Upper lobe of left lung (tissue), 6 donors: Measurements from ENCODE around the gene SPTLC1. TPM values are rescaled to one million over a fixed set of nuclear protein-coding genes. Genes with fewer than 3 reads are reported as not detected.
A peak's percentile ranks its signal among the peaks of the same experiment; 100 is the strongest.
"Not testable (repeated sequence)": the region's sequence is repeated elsewhere in the genome, so short reads cannot be mapped to it uniquely, and the experiment has no call there.

Experiments used
- ATAC-seq, 2 donors: fragments of 200-7000 bp; cut with Tn5 transposase; one replicate each; pipeline ENCODE4 v1.9.1; 2022; ENCODE audit warnings: mild to moderate bottlenecking in 2 of 2, moderate library complexity in 2 of 2; ENCODE audit not compliant: low FRiP score in 2 of 2
- DNase-seq, 2 donors: peaks; one replicate each; pipeline ENCODE4 v3.0.0-alpha.2; 2019 to 2020
- H3K27ac ChIP-seq, 4 donors: fragments of 200-600 bp; sonication (generic); one replicate each; pipeline ENCODE4 v1.5.1; 2016 to 2019
- H3K27me3 ChIP-seq, 4 donors: fragments of 200-600 bp; sonication (generic); one replicate each; pipeline ENCODE4 v1.5.1; 2017 to 2019
- H3K36me3 ChIP-seq, 4 donors: fragments of 200-600 bp; sonication (generic); one replicate each; pipeline ENCODE4 v1.5.1; 2016 to 2019
- H3K4me1 ChIP-seq, 4 donors: fragments of 200-600 bp; sonication (generic); one replicate each; pipeline ENCODE4 v1.5.1; 2018 to 2019
- H3K4me3 ChIP-seq, 4 donors: fragments of 200-600 bp; sonication (generic); one replicate each; pipeline ENCODE4 v1.5.1; 2017 to 2019; ENCODE audit warnings: mild to moderate bottlenecking in 2 of 4, moderate library complexity in 1 of 4
- H3K9me3 ChIP-seq, 4 donors: fragments of 200-600 bp; sonication (generic); one replicate each; pipeline ENCODE4 v1.5.1; 2018 to 2019
- CTCF ChIP-seq, 6 experiments: fragments of 450-650 bp in 4 of 6; fragments of 200-600 bp in 2 of 6; sonication (generic) in 2 of 6; IDR thresholded peaks; one replicate each; pipeline ENCODE4 v1.5.1; 2016 to 2019; ENCODE audit warnings: antibody characterized with exemption in 6 of 6
- EP300 ChIP-seq, 4 donors: sonication (generic); formaldehyde crosslinking; IDR thresholded peaks; one replicate each; pipeline ENCODE4 v1.5.1; 2017; ENCODE audit warnings: antibody characterized with exemption in 4 of 4, control low read depth in 2 of 4
- POLR2A ChIP-seq, 4 donors: fragments of 450-650 bp; IDR thresholded peaks; one replicate each; pipeline ENCODE4 v1.5.1; 2016 to 2017; ENCODE audit warnings: antibody characterized with exemption in 4 of 4, mild to moderate bottlenecking in 2 of 4
- POLR2AphosphoS5 ChIP-seq, 2 donors: sonication (generic); formaldehyde crosslinking; IDR thresholded peaks; one replicate each; pipeline ENCODE4 v1.5.1; 2017; ENCODE audit warnings: antibody characterized with exemption in 2 of 2
- WGBS, 2 donors: methylation state at CpG; one replicate each; pipeline ENCODE4 v1.1.5; 2017 to 2018; 5-methylcytosine and 5-hydroxymethylcytosine counted together
- total RNA-seq, 6 donors: library from RNA; depleted of rRNA in 4 of 6; stranded (reverse); fragments of >200 nt in 4 of 6; gene quantifications; one replicate each; pipeline versions ENCODE4 v1.1.0 to v1.2.1, GENCODE V29; 2016 to 2021
- donor health status: DM: no; HTN: no; CAD: no; lungs with moderate emphysema.
- donor health status: DM: no; HTN: yes; CAD: no; lungs with severe emphysema.

Gene SPTLC1
- total RNA-seq, 6 donors from 2014 or later = 25.6 to 85.7 (median 60.6) TPM

- ATAC-seq (no peak), DNase-seq (no peak)
- peaks cover 6 to 44% (median 19%) of the 10 kb centered on the region in 4 donors for H3K36me3 ChIP-seq
- no peaks in the 10 kb centered on the region for H3K9me3 ChIP-seq
- 91% methylated on average over 4 of the region's 4 CpGs for WGBS, 2 donors
- H3K4me1 ChIP-seq = no peaks in the 10 kb centered on the region
- TF ChIP-seq EP300 (IDR thresholded peaks at IDR 0.05) = no peak
- no peak for TF ChIP-seq POLR2A (IDR thresholded peaks at IDR 0.05)
- TF ChIP-seq CTCF (IDR thresholded peaks at IDR 0.05) = no peak
- no peak for TF ChIP-seq POLR2AphosphoS5 (IDR thresholded peaks at IDR 0.05)
- no peak overlapping the region for H3K4me3 ChIP-seq
- H3K27ac ChIP-seq = no peak overlapping the region
- H3K27me3 ChIP-seq = no peaks in the 10 kb centered on the region
Observed at GRCh38 chr9:92029553-92029952, 85.7 kb downstream of the SPTLC1 start.

GRCh38 chr9:92026206-92027002 is 88.8 kb downstream of the SPTLC1 start:
- no peak overlapping the region for H3K27ac ChIP-seq
- WGBS, 2 donors = 87 to 91% methylated on average over 31 of the region's 31 CpGs
- no peaks in the 10 kb centered on the region for H3K27me3 ChIP-seq
- H3K4me1 ChIP-seq = no peaks in the 10 kb centered on the region
- no peak for TF ChIP-seq EP300 (IDR thresholded peaks at IDR 0.05)
- no peak for TF ChIP-seq POLR2A (IDR thresholded peaks at IDR 0.05)
- no peak for TF ChIP-seq POLR2AphosphoS5 (IDR thresholded peaks at IDR 0.05)
- no peak for TF ChIP-seq CTCF (IDR thresholded peaks at IDR 0.05)
- peaks cover 0 to 16% (median 0%) of the 10 kb centered on the region in 4 donors for H3K36me3 ChIP-seq
- peak in 1 of 2 donors; percentile 52 for DNase-seq
- H3K4me3 ChIP-seq = no peak overlapping the region
- H3K9me3 ChIP-seq = no peaks in the 10 kb centered on the region
- no peak for ATAC-seq

GRCh38 chr9:92021785-92022541 is 93.2 kb downstream of the SPTLC1 start:
- not testable (repeated sequence) for H3K27ac ChIP-seq, H3K9me3 ChIP-seq, H3K4me1 ChIP-seq, H3K36me3 ChIP-seq, ATAC-seq, H3K27me3 ChIP-seq, DNase-seq, H3K4me3 ChIP-seq
- 73 to 76% methylated on average over 7 of the region's 7 CpGs for WGBS, 2 donors

- 69 to 72% methylated on average over 5 of the region's 5 CpGs for WGBS, 2 donors
- Histone ChIP-seq H3K9me3 (no peaks in the 10 kb centered on the region), H3K27ac (no peak overlapping the region), H3K36me3 (no peaks in the 10 kb centered on the region), H3K4me1 (no peaks in the 10 kb centered on the region), H3K4me3 (no peak overlapping the region), H3K27me3 (no peaks in the 10 kb centered on the region)
- no peak for ATAC-seq
- no peak for DNase-seq
- TF ChIP-seq POLR2AphosphoS5 (IDR thresholded peaks at IDR 0.05) (no peak), EP300 (IDR thresholded peaks at IDR 0.05) (no peak), CTCF (IDR thresholded peaks at IDR 0.05) (no peak), POLR2A (IDR thresholded peaks at IDR 0.05) (no peak)
Observed at GRCh38 chr9:92019658-92020057, 95.6 kb downstream of the SPTLC1 start.

GRCh38 chr9:92010705-92011536 is 104.3 kb downstream of the SPTLC1 start:
- no peak for TF ChIP-seq CTCF (IDR thresholded peaks at IDR 0.05)
- TF ChIP-seq POLR2A (IDR thresholded peaks at IDR 0.05) = no peak
- Histone ChIP-seq H3K9me3 (no peaks in the 10 kb centered on the region), H3K36me3 (no peaks in the 10 kb centered on the region), H3K4me1 (no peaks in the 10 kb centered on the region), H3K27ac (no peak overlapping the region), H3K4me3 (no peak overlapping the region), H3K27me3 (no peaks in the 10 kb centered on the region)
- 37 to 69% methylated on average over 2 of the region's 2 CpGs for WGBS, 2 donors
- ATAC-seq (no peak), DNase-seq (no peak)

- not testable (repeated sequence) for H3K4me3 ChIP-seq, H3K27ac ChIP-seq, ATAC-seq, H3K36me3 ChIP-seq, DNase-seq, H3K9me3 ChIP-seq, H3K4me1 ChIP-seq, H3K27me3 ChIP-seq
- 39 to 67% methylated on average over 8 of the region's 8 CpGs for WGBS, 2 donors
Observed at GRCh38 chr9:92010253-92010652, 105.0 kb downstream of the SPTLC1 start.
